GM19035 (cell line): ENCODE results near the gene PACRGL.

Experiments
- ATAC-seq: cut with Tn5 transposase; IDR thresholded peaks from one replicate; pipeline ENCODE4 v1.9.1; 2021; ENCODE audit not compliant: unreplicated experiment

The PACRGL gene

GRCh38 chr4:20700007-20700761, at the start of gene PACRGL:
TSS of gene PACRGL (plus strand) at chr4:20700458. CDS start at chr4:20704482, 4,024 bp downstream.
- ATAC-seq, result peak; percentile 100

GRCh38 chr4:20652226-20652885, 47.9 kb upstream of the PACRGL start:
- ATAC-seq, result no peak

- ATAC-seq, result no peak
Observed at GRCh38 chr4:20658456-20658855, 41.8 kb upstream of the PACRGL start.

- ATAC-seq, result no peak
Observed at GRCh38 chr4:20662851-20663250, 37.4 kb upstream of the PACRGL start.

- no peak for ATAC-seq
Observed at GRCh38 chr4:20666012-20666860, 34.0 kb upstream of the PACRGL start.

- no peak for ATAC-seq
Observed at GRCh38 chr4:20672262-20672661, 28.0 kb upstream of the PACRGL start.

GRCh38 chr4:20675786-20676185, 24.5 kb upstream of the PACRGL start:
- no peak for ATAC-seq

- ATAC-seq, result no peak
Observed at GRCh38 chr4:20676501-20677197, 23.6 kb upstream of the PACRGL start.

- no peak for ATAC-seq
Observed at GRCh38 chr4:20678400-20678799, 21.9 kb upstream of the PACRGL start.

GRCh38 chr4:20679951-20680350, 20.3 kb upstream of the PACRGL start:
- ATAC-seq, result no peak

GRCh38 chr4:20680736-20681135, 19.5 kb upstream of the PACRGL start:
- ATAC-seq, result no peak

GRCh38 chr4:20681271-20681670, 19.0 kb upstream of the PACRGL start:
- no peak for ATAC-seq

- ATAC-seq, result no peak
Observed at GRCh38 chr4:20682853-20683252, 17.4 kb upstream of the PACRGL start.

- no peak for ATAC-seq
Observed at GRCh38 chr4:20683766-20684165, 16.5 kb upstream of the PACRGL start.

- no peak for ATAC-seq
Observed at GRCh38 chr4:20684852-20685763, 15.2 kb upstream of the PACRGL start.

- no peak for ATAC-seq
Observed at GRCh38 chr4:20687864-20688263, 12.4 kb upstream of the PACRGL start.

GRCh38 chr4:20696815-20697214, 3.4 kb upstream of the PACRGL start:
- ATAC-seq, result no peak

- ATAC-seq, result no peak
Observed at GRCh38 chr4:20698382-20698781, 1.9 kb upstream of the PACRGL start.

- no peak for ATAC-seq
Observed at GRCh38 chr4:20698820-20699219, 1.4 kb upstream of the PACRGL start.

- ATAC-seq, result no peak
Observed at GRCh38 chr4:20711335-20711734, 11.1 kb downstream of the PACRGL start.
